GM06990 (cell line): ENCODE data around the gene MSS51.

Source experiments
- DNase-seq: peaks from one replicate; pipeline ENCODE4 v3.0.0-alpha.2; 2011; ENCODE audit not compliant: insufficient read length; ENCODE audit errors: extremely low read depth
- H3K27me3 ChIP-seq: replicated peaks from 2 replicates; pipeline ENCODE4 v1.6.0; 2011; ENCODE audit warnings: low read length; ENCODE audit not compliant: control insufficient read depth, insufficient read depth
- H3K36me3 ChIP-seq: 2 replicates; pipeline ENCODE4 v1.5.1; 2011; ENCODE audit warnings: low read length; ENCODE audit not compliant: control insufficient read depth, insufficient read depth
- H3K4me3 ChIP-seq: replicated peaks from 2 replicates; pipeline ENCODE4 v1.5.1; 2011; ENCODE audit warnings: low read depth, mild to moderate bottlenecking, control low read depth, low read length
- CTCF ChIP-seq: IDR thresholded peaks from 2 replicates; pipeline ENCODE4 v1.5.1; 2011; ENCODE audit warnings: low read length, control low read depth, mild to moderate bottlenecking, inconsistent platforms; ENCODE audit not compliant: insufficient read depth, poor library complexity, severe bottlenecking

MSS51 gene

GRCh38 chr10:73432646-73433537, 469 bp downstream of the MSS51 start:
- no peak for DNase-seq
- Histone ChIP-seq H3K4me3 (no peak overlapping the region), H3K27me3 (no peaks in the 10 kb centered on the region), H3K36me3 (peaks cover 2% of the 10 kb centered on the region)
- TF ChIP-seq CTCF, result no peak

GRCh38 chr10:73426318-73426717, 7.0 kb downstream of the MSS51 start:
- TF ChIP-seq CTCF, result no peak
- Histone ChIP-seq H3K27me3 (no peaks in the 10 kb centered on the region), H3K36me3 (peaks cover 8% of the 10 kb centered on the region), H3K4me3 (no peak overlapping the region)
- DNase-seq, result no peak

- Histone ChIP-seq H3K4me3 (no peak overlapping the region), H3K27me3 (no peaks in the 10 kb centered on the region), H3K36me3 (peaks cover 8% of the 10 kb centered on the region)
- no peak for TF ChIP-seq CTCF
- no peak for DNase-seq
Observed at GRCh38 chr10:73424478-73424877, 8.9 kb downstream of the MSS51 start.

GRCh38 chr10:73423309-73423708, 10.1 kb downstream of the MSS51 start:
- DNase-seq, result no peak
- H3K4me3 ChIP-seq, result no peak overlapping the region
- TF ChIP-seq CTCF, result no peak
- no peaks in the 10 kb centered on the region for H3K27me3 ChIP-seq
- H3K36me3 ChIP-seq, result peaks cover 8% of the 10 kb centered on the region

- no peaks in the 10 kb centered on the region for H3K27me3 ChIP-seq
- DNase-seq, result no peak
- H3K36me3 ChIP-seq, result no peaks in the 10 kb centered on the region; the same call in 1 of the 2 replicates
- TF ChIP-seq CTCF, result no peak
- H3K4me3 ChIP-seq, result no peak overlapping the region
Observed at GRCh38 chr10:73416571-73416970, 16.8 kb downstream of the MSS51 start.
